GM21576 (cell line): Measurements from ENCODE around the gene DACH1.
"Not testable (repeated sequence)": the region's sequence is repeated elsewhere in the genome, so short reads cannot be mapped to it uniquely, and the experiment has no call there.

Experiments used
- ATAC-seq: cut with Tn5 transposase; IDR thresholded peaks from one replicate; pipeline ENCODE4 v1.9.1; 2021; ENCODE audit warnings: mild to moderate bottlenecking, moderate library complexity; ENCODE audit not compliant: unreplicated experiment

The DACH1 gene

GRCh38 chr13:71866335-71867130, 471 bp downstream of the DACH1 start:
- peak; percentile 8 for ATAC-seq

GRCh38 chr13:71865874-71866334, 1.1 kb downstream of the DACH1 start:
- ATAC-seq = no peak

- ATAC-seq = no peak
These were observed 1.8 kb downstream of the DACH1 start for GRCh38 chr13:71864986-71865873.

- ATAC-seq = no peak
These were observed 2.7 kb downstream of the DACH1 start for GRCh38 chr13:71864094-71864985.

- no peak for ATAC-seq
These were observed 3.6 kb downstream of the DACH1 start for GRCh38 chr13:71863254-71863865.

- ATAC-seq = no peak
These were observed 4.5 kb downstream of the DACH1 start for GRCh38 chr13:71862459-71862943.

GRCh38 chr13:71861769-71862458, 5.1 kb downstream of the DACH1 start:
- ATAC-seq = no peak

- no peak for ATAC-seq
These were observed 6.4 kb downstream of the DACH1 start for GRCh38 chr13:71860547-71861138.

- no peak for ATAC-seq
These were observed 8.4 kb downstream of the DACH1 start for GRCh38 chr13:71858647-71859046.

- ATAC-seq = no peak
These were observed 10.4 kb downstream of the DACH1 start for GRCh38 chr13:71856548-71857043.

GRCh38 chr13:71854401-71854800, 12.6 kb downstream of the DACH1 start:
- no peak for ATAC-seq

GRCh38 chr13:71853725-71854124, 13.3 kb downstream of the DACH1 start:
- no peak for ATAC-seq

GRCh38 chr13:71852736-71853135, 14.3 kb downstream of the DACH1 start:
- ATAC-seq = no peak

GRCh38 chr13:71851498-71852409, 15.2 kb downstream of the DACH1 start:
- no peak for ATAC-seq

GRCh38 chr13:71842003-71842402, 25.0 kb downstream of the DACH1 start:
- ATAC-seq = no peak

- ATAC-seq = no peak
These were observed 28.2 kb downstream of the DACH1 start for GRCh38 chr13:71838842-71839241.

- ATAC-seq = not testable (repeated sequence)
These were observed 29.4 kb downstream of the DACH1 start for GRCh38 chr13:71837582-71837981.

GRCh38 chr13:71831716-71832115, 35.3 kb downstream of the DACH1 start:
- no peak for ATAC-seq
